NB4 (cell line): ENCODE measurements around the gene WDR36.

Experiments used
- DNase-seq: peaks from one replicate; pipeline ENCODE4 v3.0.0; 2010; ENCODE audit warnings: low read depth
- H3K4me3 ChIP-seq: one replicate; pipeline ENCODE4 v1.5.1; 2011; ENCODE audit warnings: mild to moderate bottlenecking, low read depth, low read length, moderate library complexity
- CTCF ChIP-seq: IDR thresholded peaks from one replicate; pipeline ENCODE4 v1.5.1; 2012; ENCODE audit warnings: low read depth, low read length
- MAX ChIP-seq: IDR thresholded peaks from 2 replicates; pipeline ENCODE4 v1.6.1; 2011; ENCODE audit warnings: low read depth, low read length
- MYC ChIP-seq: IDR thresholded peaks from 2 replicates; pipeline ENCODE4 v1.6.1; 2011; ENCODE audit warnings: low read depth, low read length
- POLR2A ChIP-seq: IDR thresholded peaks from 2 replicates; pipeline ENCODE4 v1.6.1; 2011; ENCODE audit warnings: mild to moderate bottlenecking; ENCODE audit not compliant: insufficient read length; ENCODE audit errors: extremely low read depth

Gene WDR36

GRCh38 chr5:111163000-111163399 lies 70.9 kb downstream of the WDR36 start:
- no peak for DNase-seq
- no peak overlapping the region for H3K4me3 ChIP-seq

GRCh38 chr5:111165058-111165457 lies 72.9 kb downstream of the WDR36 start:
- no peak overlapping the region for H3K4me3 ChIP-seq
- TF ChIP-seq POLR2A (no peak), MAX (no peak), MYC (no peak), CTCF (no peak)
- DNase-seq: no peak

More at GRCh38 chr5:111163000-111163399, 70.9 kb downstream of the WDR36 start:
- no peak for TF ChIP-seq POLR2A
- TF ChIP-seq CTCF: no peak
- no peak for TF ChIP-seq MYC
- no peak for TF ChIP-seq MAX

GRCh38 chr5:111167551-111167950 lies 75.4 kb downstream of the WDR36 start:
- DNase-seq: no peak
- TF ChIP-seq MAX (no peak), CTCF (no peak), POLR2A (no peak), MYC (no peak)
- no peak overlapping the region for H3K4me3 ChIP-seq

- DNase-seq: no peak
- no peak overlapping the region for H3K4me3 ChIP-seq
- TF ChIP-seq MYC (no peak), POLR2A (no peak), CTCF (no peak), MAX (no peak)
Measured at GRCh38 chr5:111168608-111169007, 76.5 kb downstream of the WDR36 start.

- DNase-seq: no peak
- H3K4me3 ChIP-seq: no peak overlapping the region
- TF ChIP-seq POLR2A: no peak
- TF ChIP-seq MAX: no peak
- TF ChIP-seq CTCF: no peak
- no peak for TF ChIP-seq MYC
Measured at GRCh38 chr5:111169269-111169668, 77.1 kb downstream of the WDR36 start.

- no peak for DNase-seq
- no peak for TF ChIP-seq MYC
- no peak overlapping the region for H3K4me3 ChIP-seq
Measured at GRCh38 chr5:111170279-111170678, 78.1 kb downstream of the WDR36 start.
